ENCODE data around the gene PLCH2.

The PLCH2 gene

DNA sequence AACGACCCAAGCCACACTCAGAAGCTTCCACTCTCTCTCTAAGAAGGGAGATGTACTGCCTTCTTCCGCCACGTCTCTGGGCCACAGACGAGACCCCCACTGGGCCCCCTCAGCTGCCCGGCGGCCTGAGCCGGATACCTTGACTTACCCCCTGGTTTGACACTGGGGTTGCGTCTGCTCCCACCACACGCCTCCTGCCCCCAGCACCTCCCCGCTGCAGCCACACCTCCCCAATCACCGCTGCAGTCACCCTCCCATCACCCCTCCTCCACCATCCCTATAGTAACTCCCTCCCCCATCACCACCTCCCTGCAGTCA, 39.6 kb downstream of the PLCH2 start:
- no peak for DNase-seq (ENCODE audit: low read depth)

GRCh38 chr1:2516124-2516523, 40.0 kb downstream of the PLCH2 start:
- DNase-seq (ENCODE audit: low read depth) = no peak

DNA sequence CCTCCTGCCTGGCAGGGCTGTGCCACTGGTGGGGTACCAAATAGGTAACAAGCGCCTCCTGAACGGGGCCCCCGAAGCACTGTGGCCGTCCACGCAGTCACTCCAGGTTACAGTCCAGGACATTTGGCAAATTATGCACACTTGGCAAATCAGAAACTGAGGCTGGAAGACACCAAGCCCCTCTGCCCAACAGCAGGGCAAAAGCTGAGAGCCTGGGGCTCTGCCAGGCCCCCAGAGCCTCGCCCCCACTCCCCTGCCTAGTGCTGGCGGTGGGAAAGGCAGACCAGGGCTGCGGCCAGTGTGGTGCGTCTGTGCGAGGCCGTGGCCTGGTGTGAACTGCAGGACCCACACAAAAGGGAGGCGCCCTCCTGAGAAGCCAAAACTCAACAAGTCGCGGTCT, 40.9 kb downstream of the PLCH2 start:
- no peak for DNase-seq (ENCODE audit: low read depth)

GRCh38 chr1:2517966-2518365, 41.9 kb downstream of the PLCH2 start:
- no peak for DNase-seq (ENCODE audit: low read depth)

DNA sequence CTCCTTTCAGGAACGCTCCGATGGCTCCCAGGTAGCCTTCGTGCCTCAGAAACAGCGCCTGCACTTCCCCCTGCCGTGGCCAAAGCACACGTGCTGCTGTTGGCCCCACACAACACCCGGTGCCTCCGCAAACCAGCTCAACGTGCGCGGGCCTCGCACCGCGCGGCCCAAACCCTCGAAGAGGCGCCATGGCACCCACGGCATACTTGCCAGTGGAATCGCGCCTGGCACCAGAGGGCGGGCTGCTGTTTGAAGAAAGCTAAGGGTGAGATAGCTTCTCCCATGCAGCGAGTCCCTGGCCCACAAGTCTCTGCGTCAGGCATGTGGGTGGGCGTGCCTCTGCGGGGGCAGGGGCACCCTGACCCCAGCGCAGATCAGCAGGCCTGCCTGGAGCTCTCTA, 42.4 kb downstream of the PLCH2 start:
- no peak for DNase-seq (ENCODE audit: low read depth)

DNA sequence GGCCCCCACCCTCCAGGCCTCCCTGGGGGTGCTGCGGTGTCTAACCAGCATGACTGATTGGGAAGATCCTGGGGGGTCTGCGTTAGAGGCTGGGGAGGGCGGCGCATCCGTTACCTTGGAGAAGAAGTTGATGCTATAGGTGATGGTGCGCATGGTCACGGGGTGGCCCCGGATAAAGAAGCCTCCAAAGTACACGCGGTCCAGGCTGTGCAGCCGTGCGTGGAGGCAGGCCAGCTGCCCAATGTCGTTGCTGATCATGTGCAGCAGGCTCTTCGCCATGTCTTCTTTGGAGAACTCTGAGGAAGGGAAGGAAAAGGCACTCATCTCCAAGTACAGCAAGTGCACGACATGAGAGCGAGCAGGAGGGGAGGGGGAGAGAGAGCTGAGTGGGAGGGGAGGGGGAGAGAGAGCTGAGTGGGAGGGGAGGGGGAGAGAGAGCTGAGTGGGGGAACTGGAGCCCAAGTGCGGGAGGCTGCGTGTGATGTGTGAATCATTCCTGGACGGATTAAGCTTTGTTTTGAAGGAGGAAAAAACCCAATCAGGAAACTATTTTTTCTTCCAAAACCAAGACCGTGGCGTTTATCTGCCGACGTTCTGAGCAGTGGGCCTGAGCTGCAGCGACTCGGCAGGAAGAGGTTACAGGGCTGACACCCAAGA, 43.1 kb downstream of the PLCH2 start:
- DNase-seq (ENCODE audit: low read depth) = no peak

DNA sequence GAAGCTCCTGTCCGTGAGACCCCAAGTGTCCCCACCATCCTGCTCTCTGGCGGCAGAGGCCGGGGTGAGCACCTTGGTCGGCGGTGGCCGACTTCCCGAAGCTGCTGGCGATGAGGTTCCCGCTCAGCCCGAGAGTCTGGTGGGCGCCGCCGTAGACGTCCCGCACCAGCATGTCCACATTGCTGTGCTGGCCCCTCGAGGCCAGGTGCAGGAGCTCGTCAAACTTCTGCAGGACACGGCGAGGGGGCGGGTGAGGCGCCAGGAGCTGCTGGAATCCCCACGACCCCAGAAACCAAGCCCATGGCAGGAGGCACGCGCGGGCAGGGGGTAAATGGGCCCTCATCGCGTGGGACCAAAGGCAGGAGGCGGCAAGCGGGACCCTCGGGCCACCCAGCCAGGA, 43.6 kb downstream of the PLCH2 start:
- no peak for DNase-seq (ENCODE audit: low read depth)

DNA sequence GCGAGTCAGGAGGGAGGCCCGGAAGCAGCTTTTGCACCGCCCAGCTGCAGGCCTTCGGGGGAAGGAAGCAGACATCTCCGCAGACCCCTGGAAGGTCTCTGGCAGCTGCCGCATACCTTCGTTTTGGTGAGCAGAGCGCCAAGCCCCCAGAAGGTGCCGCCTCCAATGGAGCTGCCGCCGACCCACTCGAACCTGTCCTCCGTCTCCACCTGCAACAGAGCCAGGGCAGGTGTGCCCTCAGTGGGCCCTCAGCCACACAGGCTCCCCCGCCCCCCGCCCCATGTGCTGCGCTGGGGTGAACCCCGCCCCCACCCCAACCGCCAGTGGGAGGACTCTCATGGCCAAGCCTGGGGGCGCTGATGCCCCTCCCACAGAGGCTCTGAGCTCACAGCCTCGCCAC, 44.1 kb downstream of the PLCH2 start:
- no peak for DNase-seq (ENCODE audit: low read depth)

- no peak for DNase-seq (ENCODE audit: low read depth)
Observed at GRCh38 chr1:2520806-2521205, 44.7 kb downstream of the PLCH2 start.

DNA sequence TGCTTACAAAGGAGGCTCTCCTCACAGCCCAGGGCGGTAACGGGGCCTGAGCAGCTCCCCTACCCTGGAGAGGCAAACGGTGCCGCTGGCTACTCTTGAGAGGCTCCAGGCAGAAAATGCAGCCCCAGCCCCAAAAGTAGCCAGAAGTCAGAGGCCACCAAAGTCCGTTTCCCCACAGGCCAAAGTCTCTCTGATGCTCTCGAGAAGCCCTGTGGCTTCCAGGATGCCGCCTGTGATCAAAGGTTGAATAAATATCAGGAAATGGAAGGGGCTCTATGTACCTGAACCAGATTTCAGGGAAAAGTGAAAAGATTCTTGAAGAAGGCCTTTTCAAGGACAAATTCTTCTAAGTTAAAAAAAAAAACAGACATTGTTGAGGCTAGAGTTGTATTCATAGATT, 46.1 kb downstream of the PLCH2 start:
- DNase-seq (ENCODE audit: low read depth) = no peak

DNA sequence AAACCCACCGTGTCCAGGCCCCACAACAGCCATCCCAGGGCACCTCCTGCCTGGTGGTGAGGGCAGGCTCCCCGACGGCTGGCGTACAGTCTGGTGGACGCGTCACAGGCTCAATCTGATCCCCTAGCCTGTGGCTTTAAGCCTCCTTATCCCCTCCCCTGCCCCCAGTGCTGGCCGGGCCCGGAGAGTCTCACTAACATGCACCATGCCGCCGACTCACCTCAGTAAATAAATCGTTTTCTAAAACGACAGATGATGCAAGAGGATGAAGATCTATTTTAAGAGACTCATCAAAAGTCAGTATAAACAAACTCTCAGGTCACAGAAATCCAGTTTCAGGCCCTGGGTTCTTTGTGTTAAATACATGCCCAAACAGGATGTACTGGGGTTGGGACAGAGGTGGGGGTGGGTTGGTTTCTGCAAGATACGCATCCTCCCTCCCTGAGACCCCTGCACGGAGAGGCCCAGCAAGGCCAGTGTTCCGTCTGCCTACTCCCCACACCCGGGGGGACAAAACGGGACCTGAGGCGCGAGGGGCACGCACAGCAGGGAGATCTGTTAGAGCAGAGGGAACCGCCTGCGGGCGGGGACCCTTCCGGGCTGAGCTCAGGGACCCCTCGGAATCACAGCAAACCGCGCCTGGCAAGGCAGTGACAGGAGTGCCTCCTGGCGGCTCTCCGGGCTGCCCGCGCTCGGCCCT, 47.3 kb downstream of the PLCH2 start:
- DNase-seq (ENCODE audit: low read depth) = no peak

- no peak for DNase-seq (ENCODE audit: low read depth)
Observed at GRCh38 chr1:2523891-2524609, 48.0 kb downstream of the PLCH2 start.

DNA sequence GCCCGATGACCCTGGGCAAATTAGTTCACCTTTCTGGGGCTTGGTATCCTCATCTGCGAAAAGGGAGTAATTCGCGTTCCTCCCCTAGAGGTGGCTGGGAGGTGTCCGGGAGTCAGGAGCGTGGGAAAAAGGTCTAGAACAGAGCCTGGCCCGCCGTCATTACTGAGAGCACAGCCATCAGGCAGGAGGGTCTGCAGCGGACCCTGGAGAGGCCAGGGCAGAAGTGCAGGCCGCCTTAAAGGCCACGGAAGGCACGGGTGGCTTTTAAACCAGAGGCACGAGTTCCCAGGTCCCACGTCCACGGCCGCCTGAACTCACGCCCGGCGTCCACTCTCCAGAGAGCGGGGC, 49.5 kb downstream of the PLCH2 start:
- no peak for DNase-seq (ENCODE audit: low read depth)

DNA sequence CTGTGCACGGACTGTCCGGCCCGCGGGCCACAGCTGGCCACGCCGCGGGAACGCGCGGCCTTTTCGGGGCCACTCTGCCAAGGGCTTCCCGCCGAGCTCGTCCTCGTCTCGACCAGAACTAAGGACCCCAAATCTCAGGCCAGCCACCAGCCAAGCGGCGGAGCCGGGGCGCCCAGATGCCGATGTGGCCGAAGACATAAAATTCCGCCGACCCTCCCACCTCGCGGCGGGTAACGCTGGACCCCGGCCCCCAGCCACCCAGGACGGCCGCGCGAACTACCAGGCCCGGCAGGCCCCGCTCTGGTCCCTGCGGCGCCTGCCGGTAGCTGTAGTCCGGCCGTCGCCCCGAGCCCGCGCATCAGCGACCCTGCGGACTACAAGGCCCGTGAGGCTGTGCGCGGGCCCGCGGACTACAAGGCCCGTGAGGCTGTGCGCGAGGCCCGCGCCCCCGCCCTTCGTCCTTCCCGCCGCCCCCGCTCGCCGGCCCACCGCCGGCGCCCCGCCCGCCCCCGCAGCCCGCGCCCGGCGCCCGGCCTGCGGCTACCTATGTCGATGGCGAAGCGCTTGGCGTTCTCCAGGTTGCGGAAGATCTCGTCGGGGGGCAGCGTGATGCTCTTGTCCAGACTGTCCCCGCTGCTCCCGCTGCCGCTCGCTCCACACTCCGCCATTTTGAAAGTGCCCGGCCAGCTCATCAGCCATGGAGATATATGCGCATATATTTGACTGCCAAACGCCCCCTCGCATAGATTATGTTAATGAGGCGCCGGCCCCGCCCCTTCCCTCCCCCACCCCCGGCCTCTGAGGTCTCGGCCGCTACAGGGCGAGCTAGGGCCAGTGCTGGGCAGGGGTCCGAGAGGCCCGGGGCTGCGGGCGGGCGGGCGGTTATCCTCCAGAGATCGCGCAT, 50.1 kb downstream of the PLCH2 start, which contains the start of gene PANK4:
PANK4 (minus strand) TSS at position 677 of the 904 bp plus-strand sequence; CDS start at position 668, 9 bp downstream.
- no peak for DNase-seq (ENCODE audit: low read depth)

DNA sequence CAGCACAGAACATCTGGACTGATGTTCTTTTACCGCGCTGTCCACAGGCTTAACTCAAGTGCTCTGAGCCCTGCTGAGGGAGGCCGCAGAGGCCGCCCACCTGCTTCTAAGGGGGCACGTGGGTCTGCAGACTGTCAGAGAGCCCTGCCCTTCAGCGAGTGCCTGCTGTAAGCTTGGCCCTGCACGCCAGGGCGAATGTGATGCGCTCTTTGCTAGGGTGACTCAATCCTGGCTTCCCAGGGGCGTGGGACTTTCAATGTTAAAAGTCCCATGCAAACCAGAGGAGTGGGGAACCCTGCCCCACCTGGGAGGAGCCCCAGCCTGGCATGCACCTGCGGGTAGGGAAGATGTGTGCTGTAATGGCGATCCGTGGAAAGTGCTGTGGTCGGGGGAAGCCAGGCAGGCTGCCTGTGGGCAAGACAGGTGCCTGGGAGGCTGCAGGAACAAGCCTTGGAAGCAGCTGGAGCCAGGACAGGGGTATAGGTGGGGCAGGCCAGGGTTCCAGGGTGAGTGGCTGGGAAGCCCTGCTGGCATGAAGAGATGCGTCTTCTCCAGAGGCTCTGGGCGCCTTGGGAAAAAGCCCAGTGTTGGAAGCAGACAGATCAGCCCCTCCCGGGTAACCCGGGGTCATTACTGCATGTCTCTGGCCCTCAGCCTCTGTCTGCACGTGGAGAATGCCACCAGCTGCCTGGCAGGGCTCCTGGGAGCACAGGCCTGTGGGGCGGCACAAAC, 50.9 kb downstream of the PLCH2 start:
- no peak for DNase-seq (ENCODE audit: low read depth)

GRCh38 chr1:2527556-2527860, 51.4 kb downstream of the PLCH2 start:
- DNase-seq (ENCODE audit: low read depth) = no peak

GRCh38 chr1:2528016-2528415, 51.9 kb downstream of the PLCH2 start:
- no peak for DNase-seq (ENCODE audit: low read depth)

- DNase-seq (ENCODE audit: low read depth) = no peak
Observed at GRCh38 chr1:2528611-2528965, 52.5 kb downstream of the PLCH2 start.

GRCh38 chr1:2528966-2529783, 53.1 kb downstream of the PLCH2 start:
- DNase-seq (ENCODE audit: low read depth) = no peak

DNA sequence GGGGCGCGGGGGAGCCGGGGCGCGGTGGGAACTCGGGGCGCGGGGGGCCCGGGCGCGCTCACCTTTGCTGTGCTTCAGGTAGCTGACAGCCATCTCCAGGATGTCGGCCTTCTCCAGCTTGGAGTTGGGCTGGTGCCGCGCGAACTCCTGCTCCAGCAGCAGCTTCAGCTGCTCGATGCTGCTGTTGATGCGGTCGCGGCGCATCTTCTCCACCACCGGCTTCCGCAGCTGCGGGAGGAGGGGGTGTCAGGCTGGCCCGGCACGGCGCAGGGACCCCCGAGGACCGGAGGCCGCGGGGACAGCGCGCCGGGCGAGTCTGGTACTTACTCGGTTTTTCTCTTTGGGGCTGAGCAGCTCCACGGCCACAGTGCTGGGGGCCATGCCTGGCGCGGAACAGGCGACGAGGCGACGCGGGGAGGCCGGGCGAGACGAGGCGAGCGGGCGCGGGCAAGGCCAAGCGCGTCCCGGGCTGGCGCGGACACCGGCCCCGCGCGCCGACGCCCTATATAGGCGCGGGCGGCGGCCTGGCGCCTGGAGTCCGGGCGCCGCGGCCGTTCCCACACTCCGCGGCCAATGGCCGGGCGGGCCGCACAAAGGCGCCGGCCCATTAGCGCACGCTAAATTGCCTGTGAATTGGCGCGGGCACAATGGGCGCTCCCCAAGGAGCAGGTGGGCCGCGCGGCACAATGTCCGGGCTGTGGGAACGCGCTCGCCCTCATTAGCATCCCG, 53.9 kb downstream of the PLCH2 start, which contains the start of gene HES5:
HES5 (minus strand) TSS at position 480 of the 729 bp plus-strand sequence; CDS start at position 381, 99 bp downstream.
- DNase-seq (ENCODE audit: low read depth) = no peak
